ENCODE results near the gene MYO1H. TPM values are rescaled to one million over a fixed set of nuclear protein-coding genes. Genes with fewer than 3 reads are reported as not detected.
"Not testable (repeated sequence)": the region's sequence is repeated elsewhere in the genome, so short reads cannot be mapped to it uniquely, and the experiment has no call there.

Gene MYO1H
- total RNA-seq, 2 experiments from 2014 or later = not detected

- intact Hi-C loops (cut with DNase I, micrococcal nuclease) = no loop called here
- H3K27me3 ChIP-seq (ENCODE audit: control insufficient read depth in 1 of 2, insufficient read depth in 2 of 2, low read length in 2 of 2) = no peaks in the 10 kb centered on the region
- no peak overlapping the region for H3K4me3 ChIP-seq (ENCODE audit: low read length)
- H3K4me3 Mint-ChIP-seq = no peak overlapping the region
- peaks cover 7% of the 10 kb centered on the region for H3K4me1 ChIP-seq (ENCODE audit: insufficient read depth, low read length)
- ChIA-PET POLR2A (interaction anchor here (1.5 kb wide), 1 partner anchor 41 kb away, joined by 4 read pairs; the partner anchor contains the start of genes KCTD10 and UBE3B), CTCF (no interaction called here)
- peaks cover 11% of the 10 kb centered on the region for H3K4me1 Mint-ChIP-seq (ENCODE audit: low read depth)
- no peaks in the 10 kb centered on the region for H3K9me3 Mint-ChIP-seq
- H3K9me3 ChIP-seq (ENCODE audit: control insufficient read depth in 1 of 2, insufficient read depth in 1 of 2, low read length in 2 of 2) = no peaks in the 10 kb centered on the region
- no peak overlapping the region for H3K27ac ChIP-seq (ENCODE audit: low read depth in 1 of 2, low read length in 2 of 2)
- no peak for ATAC-seq (ENCODE audit: poor library complexity)
- no peak for TF ChIP-seq CTCF (IDR thresholded peaks at IDR 0.05)
- H3K27ac Mint-ChIP-seq = no peak overlapping the region
- DNase-seq = no peak
- no peaks in the 10 kb centered on the region for H3K36me3 Mint-ChIP-seq (ENCODE audit: low read depth)
- no peaks in the 10 kb centered on the region for H3K27me3 Mint-ChIP-seq
- H3K36me3 ChIP-seq (ENCODE audit: insufficient read depth, low read length) = no peaks in the 10 kb centered on the region
Measured at GRCh38 chr12:109436188-109436560, 88.5 kb downstream of the MYO1H start.

- Histone ChIP-seq H3K36me3 (ENCODE audit: insufficient read depth, low read length) (no peaks in the 10 kb centered on the region), H3K4me3 (ENCODE audit: low read length) (no peak overlapping the region), H3K27me3 (ENCODE audit: control insufficient read depth in 1 of 2, insufficient read depth in 2 of 2, low read length in 2 of 2) (no peaks in the 10 kb centered on the region), H3K27ac (ENCODE audit: low read depth in 1 of 2, low read length in 2 of 2) (no peak overlapping the region), H3K4me1 (ENCODE audit: insufficient read depth, low read length) (no peaks in the 10 kb centered on the region), H3K9me3 (ENCODE audit: control insufficient read depth in 1 of 2, insufficient read depth in 1 of 2, low read length in 2 of 2) (no peaks in the 10 kb centered on the region)
- Mint-ChIP-seq H3K27ac (no peak overlapping the region), H3K36me3 (ENCODE audit: low read depth) (peaks cover 1% of the 10 kb centered on the region), H3K4me1 (ENCODE audit: low read depth) (no peaks in the 10 kb centered on the region), H3K9me3 (no peaks in the 10 kb centered on the region), H3K27me3 (no peaks in the 10 kb centered on the region), H3K4me3 (no peak overlapping the region)
- CTCF ChIA-PET = interaction anchor here (2.0 kb wide), 1 partner anchor 11 kb away, joined by 5 read pairs; no protein-coding TSS in a partner anchor
- no peak for DNase-seq
- POLR2A ChIA-PET = no interaction called here
- intact Hi-C loops (cut with DNase I, micrococcal nuclease) = no loop called here
- no peak for ATAC-seq (ENCODE audit: poor library complexity)
- no peak for TF ChIP-seq CTCF (IDR thresholded peaks at IDR 0.05)
Measured at GRCh38 chr12:109439181-109439580, 91.5 kb downstream of the MYO1H start.

- H3K9me3 ChIP-seq (ENCODE audit: control insufficient read depth in 1 of 2, insufficient read depth in 1 of 2, low read length in 2 of 2); intact Hi-C loops (cut with DNase I, micrococcal nuclease); POLR2A ChIA-PET; H3K36me3 ChIP-seq (ENCODE audit: insufficient read depth, low read length); H3K27ac ChIP-seq (ENCODE audit: low read depth in 1 of 2, low read length in 2 of 2); DNase-seq; H3K4me3 Mint-ChIP-seq; H3K27me3 ChIP-seq (ENCODE audit: control insufficient read depth in 1 of 2, insufficient read depth in 2 of 2, low read length in 2 of 2); H3K27me3 Mint-ChIP-seq; H3K4me1 Mint-ChIP-seq (ENCODE audit: low read depth); H3K36me3 Mint-ChIP-seq (ENCODE audit: low read depth); H3K4me1 ChIP-seq (ENCODE audit: insufficient read depth, low read length); ATAC-seq (ENCODE audit: poor library complexity); H3K9me3 Mint-ChIP-seq; H3K4me3 ChIP-seq (ENCODE audit: low read length); H3K27ac Mint-ChIP-seq: not testable (repeated sequence)
- CTCF ChIA-PET = interaction anchor here (2.0 kb wide), 1 partner anchor 12 kb away, joined by 5 read pairs; no protein-coding TSS in a partner anchor
Measured at GRCh38 chr12:109439951-109440350, 92.3 kb downstream of the MYO1H start.

- H3K27ac ChIP-seq (ENCODE audit: low read depth in 1 of 2, low read length in 2 of 2) = no peak overlapping the region
- no peaks in the 10 kb centered on the region for H3K4me1 ChIP-seq (ENCODE audit: insufficient read depth, low read length)
- CTCF ChIA-PET = interaction anchor here (2.0 kb wide), 1 partner anchor 13 kb away, joined by 5 read pairs; no protein-coding TSS in a partner anchor
- H3K27me3 ChIP-seq (ENCODE audit: control insufficient read depth in 1 of 2, insufficient read depth in 2 of 2, low read length in 2 of 2) = no peaks in the 10 kb centered on the region
- H3K4me3 Mint-ChIP-seq = no peak overlapping the region
- H3K9me3 Mint-ChIP-seq = no peaks in the 10 kb centered on the region
- POLR2A ChIA-PET = no interaction called here
- H3K27me3 Mint-ChIP-seq = no peaks in the 10 kb centered on the region
- DNase-seq = no peak
- H3K36me3 Mint-ChIP-seq (ENCODE audit: low read depth) = peaks cover 19% of the 10 kb centered on the region
- H3K4me1 Mint-ChIP-seq (ENCODE audit: low read depth) = no peaks in the 10 kb centered on the region
- no peaks in the 10 kb centered on the region for H3K9me3 ChIP-seq (ENCODE audit: control insufficient read depth in 1 of 2, insufficient read depth in 1 of 2, low read length in 2 of 2)
- no peaks in the 10 kb centered on the region for H3K36me3 ChIP-seq (ENCODE audit: insufficient read depth, low read length)
- no peak for TF ChIP-seq CTCF (IDR thresholded peaks at IDR 0.05)
- ATAC-seq (ENCODE audit: poor library complexity) = no peak
- H3K4me3 ChIP-seq (ENCODE audit: low read length) = no peak overlapping the region
- intact Hi-C loops (cut with DNase I, micrococcal nuclease) = no loop called here
- no peak overlapping the region for H3K27ac Mint-ChIP-seq
Measured at GRCh38 chr12:109440851-109441490, 93.3 kb downstream of the MYO1H start.
